Measurements from ENCODE around the gene KIF11.
"Not testable (repeated sequence)": the region's sequence is repeated elsewhere in the genome, so short reads cannot be mapped to it uniquely, and the experiment has no call there.

KIF11 gene

GRCh38 chr10:92591550-92592022 lies 1.3 kb upstream of the KIF11 start:
- peak; percentile 81 for DNase-seq

- no peak for DNase-seq
Measured at GRCh38 chr10:92593619-92594588, 974 bp downstream of the KIF11 start.

- DNase-seq: no peak
Measured at GRCh38 chr10:92595505-92595904, 2.6 kb downstream of the KIF11 start.

DNA sequence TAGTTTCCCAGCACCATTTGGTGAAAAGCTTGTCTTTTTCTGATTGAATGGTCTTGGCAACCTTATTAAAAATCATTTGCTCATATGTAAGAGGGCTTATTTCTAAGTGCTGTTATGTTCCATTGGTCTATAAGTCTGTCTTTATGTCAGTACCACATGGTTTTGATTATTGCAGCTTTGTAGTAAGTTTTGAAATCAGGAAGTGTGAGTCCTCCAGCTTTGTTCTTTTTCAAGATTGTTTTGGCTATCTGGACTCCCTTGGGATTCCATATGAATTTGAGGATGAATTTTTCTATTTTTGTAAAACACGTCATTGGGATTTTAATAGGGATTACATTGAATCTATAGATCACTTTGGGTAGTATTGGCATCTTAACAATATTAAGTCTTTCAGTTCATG lies 5.4 kb downstream of the KIF11 start:
- DNase-seq: no peak

- no peak for DNase-seq
Measured at GRCh38 chr10:92604841-92605240, 11.9 kb downstream of the KIF11 start.

DNA sequence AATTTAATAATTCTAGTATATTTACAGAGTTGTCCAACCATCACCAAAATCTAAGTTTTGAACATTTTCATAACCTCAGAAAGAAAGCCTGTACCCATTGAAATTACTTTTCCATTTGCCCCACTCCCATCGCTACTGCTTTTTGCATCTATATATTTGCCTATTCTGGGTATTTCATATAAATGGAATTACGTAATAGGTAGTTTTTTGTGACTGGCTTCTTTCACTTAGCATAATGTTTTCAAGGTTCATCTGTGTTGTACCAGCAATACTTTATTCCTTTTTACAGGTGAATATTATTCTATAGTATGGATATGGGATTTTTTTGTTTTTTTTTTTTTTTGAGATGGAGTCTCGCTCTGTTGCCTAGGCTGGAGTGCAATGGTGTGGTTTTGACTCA lies 22.6 kb downstream of the KIF11 start:
- no peak for DNase-seq

GRCh38 chr10:92619368-92619767 lies 26.4 kb downstream of the KIF11 start:
- no peak for DNase-seq

DNA sequence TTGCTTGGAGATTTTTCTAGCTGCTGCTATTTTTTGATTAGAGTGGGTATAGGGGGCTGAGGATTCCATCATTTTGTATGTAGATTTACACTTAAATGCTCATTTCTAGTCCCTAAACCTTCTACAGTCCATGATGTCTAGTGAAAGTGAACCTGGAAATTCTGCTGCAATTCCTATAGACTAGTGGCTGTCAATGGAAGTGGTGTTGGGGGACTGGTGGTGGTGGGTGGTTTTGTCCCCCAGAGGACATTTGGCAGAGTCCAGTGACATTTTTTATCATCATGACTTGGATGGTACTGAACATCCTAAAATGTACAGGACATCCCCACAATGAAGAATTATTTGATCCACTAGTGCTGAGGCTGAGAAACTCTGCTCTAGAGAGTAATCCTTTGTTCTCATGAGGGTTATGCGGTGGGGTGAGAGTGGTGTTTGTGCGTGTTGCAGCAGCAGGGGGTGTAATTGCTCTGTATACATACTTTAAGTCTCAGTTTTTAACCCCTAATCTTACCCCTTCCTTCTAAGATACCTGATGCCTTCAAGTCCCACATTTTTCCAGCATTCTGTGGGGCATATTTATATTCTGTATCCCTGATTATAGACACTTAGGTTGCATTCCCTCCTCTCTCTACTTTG lies 35.0 kb downstream of the KIF11 start:
- DNase-seq: no peak

DNA sequence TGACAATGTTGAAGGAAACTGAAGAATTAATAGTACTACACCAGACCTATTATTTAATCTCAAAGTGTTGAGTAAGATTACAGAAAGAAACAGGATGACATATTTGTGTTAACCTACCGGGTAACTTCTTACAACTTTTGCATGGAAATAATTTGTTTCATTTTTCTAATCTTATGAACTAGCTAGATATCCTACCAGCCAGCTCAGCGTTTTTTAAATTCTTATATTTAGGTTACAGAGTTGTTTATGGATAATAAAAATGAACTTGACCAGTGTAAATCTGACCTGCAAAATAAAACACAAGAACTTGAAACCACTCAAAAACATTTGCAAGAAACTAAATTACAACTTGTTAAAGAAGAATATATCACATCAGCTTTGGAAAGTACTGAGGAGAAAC lies 37.0 kb downstream of the KIF11 start:
- no peak for DNase-seq

- no peak for DNase-seq
Measured at GRCh38 chr10:92638037-92638436, 45.1 kb downstream of the KIF11 start.

GRCh38 chr10:92640107-92640506 lies 47.2 kb downstream of the KIF11 start:
- DNase-seq: no peak

- no peak for DNase-seq
Measured at GRCh38 chr10:92641492-92641891, 48.6 kb downstream of the KIF11 start.

- no peak for DNase-seq
Measured at GRCh38 chr10:92644921-92645320, 52.0 kb downstream of the KIF11 start.

GRCh38 chr10:92650864-92651263 lies 57.9 kb downstream of the KIF11 start:
- DNase-seq: not testable (repeated sequence)

DNA sequence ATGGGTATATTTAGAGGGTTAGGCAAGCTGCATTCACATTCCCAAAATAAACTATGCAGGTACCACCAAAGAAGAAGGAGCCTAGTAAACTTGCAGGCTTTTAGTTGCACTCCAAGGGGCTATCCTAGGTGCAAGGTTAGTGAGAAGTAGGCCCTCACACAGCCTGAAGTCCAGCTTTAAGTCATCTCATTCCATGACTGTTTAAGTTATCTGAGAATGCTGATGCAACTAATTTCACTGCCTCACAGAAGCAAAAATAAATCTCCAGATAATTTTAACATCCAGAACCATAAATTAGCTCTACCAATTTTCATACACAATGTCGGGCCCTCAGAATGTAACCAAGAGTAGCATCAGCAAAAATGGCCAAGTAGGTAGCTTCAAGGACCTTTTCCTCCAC lies 62.5 kb downstream of the KIF11 start:
- no peak for DNase-seq

- no peak for DNase-seq
Measured at GRCh38 chr10:92656266-92656961, 63.5 kb downstream of the KIF11 start.

- DNase-seq: no peak
Measured at GRCh38 chr10:92657024-92657423, 64.1 kb downstream of the KIF11 start.

DNA sequence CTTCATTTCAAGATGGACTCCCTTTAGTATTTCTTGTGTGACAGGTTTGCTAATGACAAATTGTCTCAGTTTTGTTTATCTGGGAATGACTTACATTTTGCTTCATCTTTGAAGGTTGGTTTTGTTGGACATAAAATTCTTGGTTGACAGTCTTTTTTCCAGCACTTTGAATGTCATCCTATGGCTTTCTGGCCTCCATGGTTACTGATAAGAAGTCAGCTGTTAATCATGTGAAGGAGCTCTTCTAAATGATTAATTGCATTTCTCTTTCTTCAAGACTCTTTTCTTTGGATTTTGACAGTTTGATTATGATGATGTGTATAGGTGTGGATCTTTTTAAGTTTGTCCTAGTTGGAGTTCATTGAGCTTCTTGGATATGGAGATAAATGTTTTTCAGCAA lies 69.9 kb downstream of the KIF11 start:
- DNase-seq: no peak

DNA sequence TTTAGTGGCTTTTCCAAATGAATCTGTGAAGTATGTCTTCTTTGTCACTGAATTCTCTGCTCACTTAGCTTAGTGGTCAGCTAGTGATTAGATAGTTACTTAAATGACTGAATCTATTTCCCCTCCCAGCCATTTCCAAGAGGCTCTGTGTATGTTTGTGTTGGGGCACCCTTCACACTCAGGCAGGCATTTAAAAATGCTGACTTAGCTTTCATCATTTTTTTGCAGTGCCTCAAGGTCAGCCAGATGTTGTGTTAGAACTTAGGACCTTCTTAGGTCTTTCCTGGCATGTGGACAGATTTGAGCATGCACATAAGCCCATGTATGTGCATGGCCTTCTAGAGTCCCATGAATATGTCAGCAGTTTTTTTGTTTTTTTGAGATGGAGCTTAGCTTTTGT lies 71.4 kb downstream of the KIF11 start:
- no peak for DNase-seq

GRCh38 chr10:92667078-92667477 lies 74.1 kb downstream of the KIF11 start:
- DNase-seq: no peak

- no peak for DNase-seq
Measured at GRCh38 chr10:92677708-92678107, 84.8 kb downstream of the KIF11 start.

DNA sequence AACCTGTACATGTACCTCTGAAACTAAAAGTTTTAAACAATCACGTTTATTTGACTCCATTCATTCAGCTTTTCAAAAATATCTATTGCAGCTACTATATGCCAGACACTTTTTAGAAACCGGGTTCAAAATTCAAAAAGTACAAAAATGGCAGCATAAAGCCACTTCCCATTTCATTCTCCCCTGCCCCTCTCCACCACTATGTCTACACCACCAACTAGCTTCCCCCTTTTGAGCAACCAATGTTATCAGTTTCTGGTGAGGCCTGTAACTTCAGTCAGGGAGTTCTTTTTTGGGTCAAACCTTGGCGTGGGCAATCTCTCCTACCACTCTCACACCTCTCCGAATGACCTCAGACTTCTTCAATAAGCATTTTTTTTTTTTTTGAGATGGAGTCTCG lies 85.3 kb downstream of the KIF11 start:
- DNase-seq: no peak

- no peak for DNase-seq
Measured at GRCh38 chr10:92681306-92681834, 88.4 kb downstream of the KIF11 start.
